Fibroblast of villous mesenchyme (primary cell): ENCODE results near the gene MED12L. TPM values are rescaled to one million over a fixed set of nuclear protein-coding genes. Genes with fewer than 3 reads are reported as not detected.

Source experiments
- DNase-seq: peaks from one replicate; pipeline ENCODE4 v3.0.0-alpha.2; 2010; ENCODE audit warnings: low read depth
- H3K4me3 ChIP-seq: 2 replicates; pipeline ENCODE4 v1.5.1; 2011; ENCODE audit warnings: low read depth, mild to moderate bottlenecking, low read length
- CTCF ChIP-seq: IDR thresholded peaks from 2 replicates; pipeline ENCODE4 v1.5.1; 2012; ENCODE audit warnings: low read depth, mild to moderate bottlenecking, low read length; ENCODE audit not compliant: insufficient read depth
- total RNA-seq: library from RNA; depleted of rRNA; stranded (reverse); fragments of >200 nt; gene quantifications from 2 replicates; pipeline ENCODE4 v1.2.3, GENCODE V29; 2012

MED12L gene
- total RNA-seq, 1 donor = 1.3 TPM

GRCh38 chr3:151428386-151428785 is 342.9 kb downstream of the MED12L start:
- H3K4me3 ChIP-seq = no peak overlapping the region
- no peak for TF ChIP-seq CTCF
- no peak for DNase-seq

GRCh38 chr3:151430821-151431484 is 345.5 kb downstream of the MED12L start:
- H3K4me3 ChIP-seq = no peak overlapping the region
- no peak for TF ChIP-seq CTCF
- DNase-seq = peak; percentile 80

GRCh38 chr3:151431940-151432339 is 346.5 kb downstream of the MED12L start:
- no peak overlapping the region for H3K4me3 ChIP-seq
- DNase-seq = peak; percentile 58
- TF ChIP-seq CTCF = no peak

- no peak overlapping the region for H3K4me3 ChIP-seq
- no peak for TF ChIP-seq CTCF
- DNase-seq = no peak
These were observed 347.3 kb downstream of the MED12L start for GRCh38 chr3:151432616-151433372.

- no peak for TF ChIP-seq CTCF
- no peak overlapping the region for H3K4me3 ChIP-seq
These were observed 348.9 kb downstream of the MED12L start for GRCh38 chr3:151434151-151434890.

GRCh38 chr3:151436675-151437446 is 351.4 kb downstream of the MED12L start:
- no peak for DNase-seq
- no peak for TF ChIP-seq CTCF
- H3K4me3 ChIP-seq = no peak overlapping the region

More at GRCh38 chr3:151434151-151434890, 348.9 kb downstream of the MED12L start:
- DNase-seq = peak; percentile 85
